HepG2 (cell line): ENCODE results near the gene CROT. TPM values are rescaled to one million over a fixed set of nuclear protein-coding genes. Genes with fewer than 3 reads are reported as not detected.

Experiments
- ATAC-seq: fragments of 200-7000 bp; cut with Tn5 transposase; 3 replicates; pipeline ENCODE4 v1.9.1; 2020; ENCODE audit warnings: mild to moderate bottlenecking, moderate library complexity
- BruUV-seq: library from RNA; stranded (reverse); fragments of 400-500 nt; replicated peaks from 2 replicates; lab custom pipeline; 2021; lab: Mats Ljungman, UMichigan
- CTCF ChIA-PET: fragments of 300-600 bp; formaldehyde crosslinking; extraction: SDS; loops from one replicate; lab custom pipeline; 2021; ENCODE audit warnings: low total read pairs, inconsistent platforms, low intra/inter-chr PET ratio; lab: Yijun Ruan, JAX
- POLR2A ChIA-PET: fragments of 350-600 bp; sonication (Branson Sonifier 250); formaldehyde crosslinking; loops from one replicate; lab custom pipeline; 2020; ENCODE audit warnings: antibody characterized with exemption, inconsistent platforms; lab: Yijun Ruan, JAX
- DNase-seq: peaks from one replicate; pipeline ENCODE4 v3.0.0-alpha.2; 2015; ENCODE audit warnings: low spot score
- FAIRE-seq: peaks from 3 replicates; lab custom pipeline; 2011; peaks lifted over from hg19 to GRCh38; lab: Jason Lieb, UNC
- H2AFZ ChIP-seq: one replicate; pipeline ENCODE4 v1.6.1; 2011; ENCODE audit warnings: low read length, inconsistent platforms
- H3K27ac ChIP-seq: fragments of 300-600 bp; 3 replicates; pipeline ENCODE4 v1.8.0; 2011; ENCODE audit warnings: mixed run types, mild to moderate bottlenecking, mixed read lengths, low read length, inconsistent platforms; ENCODE audit not compliant: insufficient read depth; ENCODE audit errors: extremely low read length
- H3K27me3 ChIP-seq, 2 experiments: fragments of 200-600 bp in 1 of 2; 2 replicates in 1 of 2; 3 replicates in 1 of 2; pipeline versions ENCODE4 v1.6.0 to v1.8.0; 2011; ENCODE audit warnings: low read length in 2 of 2, mild to moderate bottlenecking in 2 of 2, moderate library complexity in 2 of 2, inconsistent platforms in 1 of 2; ENCODE audit not compliant: insufficient read depth in 2 of 2, control insufficient read depth in 1 of 2
- H3K36me3 ChIP-seq, 2 experiments: fragments of 200-600 bp in 1 of 2; replicated peaks in 1 of 2; 2 replicates in 1 of 2; 3 replicates in 1 of 2; pipeline versions ENCODE4 v1.5.1 to v1.8.0; 2011; ENCODE audit warnings: low read length in 2 of 2, inconsistent platforms in 1 of 2; ENCODE audit not compliant: insufficient read depth in 2 of 2, control insufficient read depth in 1 of 2
- H3K4me1 ChIP-seq: 2 replicates; pipeline ENCODE4 v1.5.1; 2012; ENCODE audit warnings: low read length, inconsistent platforms; ENCODE audit not compliant: insufficient read depth
- H3K4me2 ChIP-seq: 2 replicates; pipeline ENCODE4 v1.6.0; 2011; ENCODE audit warnings: low read depth, low read length, inconsistent platforms
- H3K4me3 ChIP-seq, 3 experiments: fragments of 200-600 bp in 1 of 3; sonication (generic), shearing (Covaris generic) in 1 of 3; replicated peaks in 1 of 3; 2 replicates each; pipeline ENCODE4 v1.5.1; 2011 to 2016; ENCODE audit warnings: low read length in 3 of 3, inconsistent platforms in 2 of 3, low read depth in 2 of 3, mild to moderate bottlenecking in 2 of 3, control low read depth in 1 of 3, mixed read lengths in 1 of 3; ENCODE audit not compliant: insufficient read depth in 1 of 3
- H3K79me2 ChIP-seq: one replicate; pipeline ENCODE4 v1.6.1; 2011; ENCODE audit warnings: low read length, inconsistent platforms; ENCODE audit not compliant: insufficient read depth
- H3K9ac ChIP-seq: 2 replicates; pipeline ENCODE4 v1.6.0; 2011; ENCODE audit warnings: mild to moderate bottlenecking, low read depth, low read length, inconsistent platforms; ENCODE audit not compliant: insufficient read depth
- H3K9me3 ChIP-seq: 2 replicates; pipeline ENCODE4 v1.5.1; 2012; ENCODE audit warnings: mild to moderate bottlenecking, low read length
- H4K20me1 ChIP-seq: 2 replicates; pipeline ENCODE4 v1.6.0; 2011; ENCODE audit warnings: inconsistent platforms, mild to moderate bottlenecking, low read length, moderate library complexity; ENCODE audit not compliant: insufficient read depth
- ADNP ChIP-seq: sonication (generic); formaldehyde crosslinking; IDR thresholded peaks from 2 replicates; pipeline ENCODE4 v1.4.0; 2020; ENCODE audit warnings: missing genetic modification reagents
- ETV5 ChIP-seq: IDR thresholded peaks from 2 replicates; pipeline ENCODE4 v1.6.1; 2018; ENCODE audit warnings: missing biosample characterization, missing genetic modification reagents, inconsistent platforms, borderline replicate concordance
- ETV6 ChIP-seq: sonication (generic); formaldehyde crosslinking; conservative IDR thresholded peaks from 2 replicates; pipeline ENCODE4 v1.4.0; 2020; ENCODE audit warnings: missing genetic modification reagents
- FOXO1 ChIP-seq: sonication (generic); formaldehyde crosslinking; IDR thresholded peaks from 2 replicates; pipeline ENCODE4 v1.4.0; 2020; ENCODE audit warnings: missing genetic modification reagents
- GZF1 ChIP-seq: sonication (generic); formaldehyde crosslinking; IDR thresholded peaks from 2 replicates; pipeline ENCODE4 v1.5.1; 2020; ENCODE audit warnings: mild to moderate bottlenecking, missing genetic modification reagents
- KDM2A ChIP-seq: sonication (generic); formaldehyde crosslinking; IDR thresholded peaks from 2 replicates; pipeline ENCODE4 v1.4.0; 2020; ENCODE audit warnings: low read depth, missing genetic modification reagents, borderline replicate concordance
- MAFK ChIP-seq, 2 experiments: IDR thresholded peaks in 1 of 2; conservative IDR thresholded peaks in 1 of 2; 2 replicates each; pipeline ENCODE4 v1.6.1; 2011; ENCODE audit warnings: improper control_type of control experiment in 2 of 2, low read length in 2 of 2
- MATR3 ChIP-seq: sonication (generic); formaldehyde crosslinking; IDR thresholded peaks from 2 replicates; pipeline ENCODE4 v1.4.0; 2020; ENCODE audit warnings: missing genetic modification reagents
- NCOA2 ChIP-seq: sonication (generic); formaldehyde crosslinking; IDR thresholded peaks from 2 replicates; pipeline ENCODE4 v1.8.0; 2022; ENCODE audit warnings: inconsistent platforms
- SIN3A ChIP-seq: IDR thresholded peaks from 2 replicates; pipeline ENCODE4 v1.6.1; 2011; ENCODE audit warnings: low read depth, mild to moderate bottlenecking, control low read depth, low read length, borderline replicate concordance
- SSRP1 ChIP-seq: IDR thresholded peaks from 2 replicates; pipeline ENCODE4 v1.6.1; 2016; ENCODE audit warnings: control low read depth
- TOE1 ChIP-seq: sonication (generic); formaldehyde crosslinking; IDR thresholded peaks from 2 replicates; pipeline ENCODE4 v1.4.0; 2020; ENCODE audit warnings: mild to moderate bottlenecking, missing genetic modification reagents
- YEATS2 ChIP-seq: sonication (generic); formaldehyde crosslinking; IDR thresholded peaks from 2 replicates; pipeline ENCODE4 v1.4.0; 2020; ENCODE audit warnings: missing genetic modification reagents, borderline replicate concordance
- ZBTB8A ChIP-seq: sonication (generic); formaldehyde crosslinking; IDR thresholded peaks from 2 replicates; pipeline ENCODE4 v1.4.0; 2020; ENCODE audit warnings: mild to moderate bottlenecking, low read depth, missing genetic modification reagents, borderline replicate concordance
- ZNF101 ChIP-seq: sonication (generic); formaldehyde crosslinking; IDR thresholded peaks from 2 replicates; pipeline ENCODE4 v1.4.0; 2020; ENCODE audit warnings: mild to moderate bottlenecking, low read depth, missing genetic modification reagents, borderline replicate concordance
- ZNF3 ChIP-seq: IDR thresholded peaks from 2 replicates; pipeline ENCODE4 v1.7.0; 2017; ENCODE audit warnings: inconsistent platforms
- ZNF30 ChIP-seq: sonication (generic); formaldehyde crosslinking; IDR thresholded peaks from 2 replicates; pipeline ENCODE4 v1.5.0; 2020; ENCODE audit warnings: mild to moderate bottlenecking, missing genetic modification reagents
- ZNF674 ChIP-seq: sonication (generic); formaldehyde crosslinking; IDR thresholded peaks from 2 replicates; pipeline ENCODE4 v1.5.0; 2020; ENCODE audit warnings: low read depth, mild to moderate bottlenecking, missing genetic modification reagents
- WGBS: methylation state at CpG from one replicate; pipeline ENCODE4 v1.1.6; 2017; ENCODE audit warnings: low lambda C conversion rate; 5-methylcytosine and 5-hydroxymethylcytosine counted together
- in situ Hi-C: cut with HindIII; loops from 2 replicates; pipeline ENCODE4 v1.10.0; 2017; ENCODE audit warnings: low pct_unique_long_range_greater_than_20kb; ENCODE audit not compliant: extremely low pct_ligation_motif_present
- intact Hi-C: fragments of 100-400 bp; cut with micrococcal nuclease; formaldehyde crosslinking; loops from one replicate; pipeline ENCODE4 v1.10.0; 2022; ENCODE audit not compliant: unreplicated experiment
- polyA plus RNA-seq, 8 experiments: library from polyadenylated mRNA; depleted of rRNA in 3 of 8; stranded (reverse) in 7 of 8; unstranded in 1 of 8; fragments of >200 nt; fragmentation: Illumina TruSeq in 4 of 8; extraction: Trizol in 4 of 8; gene quantifications; 2 replicates each; pipeline versions ENCODE4 v1.2.1 to v1.2.3, GENCODE V29; 2011 to 2016; ENCODE audit warnings: low read depth in 4 of 8, missing spikeins in 1 of 8, mixed read lengths in 1 of 8; ENCODE audit not compliant: insufficient read depth in 1 of 8
- total RNA-seq, 5 experiments: library from RNA; depleted of rRNA; stranded (reverse); fragments of >200 nt; fragmentation: Illumina TruSeq; extraction: Trizol; gene quantifications; 2 replicates each; pipeline ENCODE4 v1.2.3, GENCODE V29; 2016; ENCODE audit warnings: low read depth in 1 of 5
- TF ChIP-seq, protein P1 (sequence below): sonication (generic); formaldehyde crosslinking; IDR thresholded peaks from 2 replicates; pipeline ENCODE4 v1.4.0; 2020; ENCODE audit warnings: missing genetic modification reagents
- TF ChIP-seq, protein P2 (sequence below): sonication (generic); formaldehyde crosslinking; IDR thresholded peaks from 2 replicates; pipeline ENCODE4 v1.8.1; 2023; ENCODE audit warnings: missing genetic modification reagents, mild to moderate bottlenecking, borderline replicate concordance

CROT gene
- total and polyA plus RNA-seq, 2 of the 13 experiments (the other 11 are each of a cell fraction or from before 2014, with no cell fraction given) = 5.0 to 13.7 TPM

DNA sequence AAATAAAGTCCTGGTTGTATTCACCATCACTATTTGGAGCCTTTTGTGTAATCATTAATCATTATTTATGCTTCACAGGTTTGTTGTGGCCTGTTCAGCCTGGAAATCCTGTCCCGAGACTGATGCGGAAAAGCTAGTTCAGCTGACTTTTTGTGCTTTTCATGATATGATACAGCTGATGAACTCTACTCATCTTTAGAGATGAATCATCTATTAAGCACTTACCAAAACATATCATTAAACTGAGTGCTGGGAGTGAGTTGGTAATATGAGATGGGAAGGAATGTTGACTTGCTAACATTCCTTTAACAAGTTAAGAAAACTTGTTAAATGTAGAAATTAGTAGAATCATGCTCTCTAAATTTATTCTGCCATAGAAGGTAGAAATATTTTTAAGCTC lies 53.0 kb downstream of the CROT start:
- Histone ChIP-seq H3K4me3 (no peak overlapping the region), H3K27me3 (no peaks in the 10 kb centered on the region), H3K36me3 (peaks cover 0 to 19% of the 10 kb centered on the region in 2 experiments; a peak in 3 of 5 replicates), H3K27ac (no peak overlapping the region), H3K4me2 (no peak overlapping the region), H3K4me1 (peaks cover 19% of the 10 kb centered on the region), H4K20me1 (no peaks in the 10 kb centered on the region), H2AFZ (no peak overlapping the region), H3K79me2 (no peaks in the 10 kb centered on the region), H3K9me3 (no peaks in the 10 kb centered on the region), H3K9ac (no peak overlapping the region)
- in situ Hi-C loops = no loop called here
- BruUV-seq = no TSS peak
- no peak for TF ChIP-seq ZNF674 (CRISPR knock-in tag)
- no peak for TF ChIP-seq SSRP1 (CRISPR knock-in tag)
- no peak for TF ChIP-seq NCOA2 (CRISPR knock-in tag)
- no peak for TF ChIP-seq ZNF3 (CRISPR knock-in tag)
- TF ChIP-seq ADNP (CRISPR knock-in tag) = no peak
- TF ChIP-seq ZNF30 (CRISPR knock-in tag) = no peak
- TF ChIP-seq ZBTB8A (CRISPR knock-in tag) = no peak
- TF ChIP-seq TOE1 = no peak
- TF ChIP-seq SIN3A = no peak
- no peak for TF ChIP-seq ETV6 (CRISPR knock-in tag)
- no peak for TF ChIP-seq YEATS2
- TF ChIP-seq FOXO1 = no peak
- TF ChIP-seq ETV5 (CRISPR knock-in tag) = no peak
- TF ChIP-seq MATR3 (CRISPR knock-in tag) = no peak
- no peak for TF ChIP-seq ZNF101 (CRISPR knock-in tag)
- no peak for TF ChIP-seq GZF1
- TF ChIP-seq MAFK (conservative IDR thresholded peaks at IDR 0.05 in 1 of 2, IDR thresholded peaks at IDR 0.05 in 1 of 2; ENCODE audit: low read length in 2 of 2) = no peak
- TF ChIP-seq KDM2A (CRISPR knock-in tag) = no peak
- TF ChIP-seq, protein P1, sequence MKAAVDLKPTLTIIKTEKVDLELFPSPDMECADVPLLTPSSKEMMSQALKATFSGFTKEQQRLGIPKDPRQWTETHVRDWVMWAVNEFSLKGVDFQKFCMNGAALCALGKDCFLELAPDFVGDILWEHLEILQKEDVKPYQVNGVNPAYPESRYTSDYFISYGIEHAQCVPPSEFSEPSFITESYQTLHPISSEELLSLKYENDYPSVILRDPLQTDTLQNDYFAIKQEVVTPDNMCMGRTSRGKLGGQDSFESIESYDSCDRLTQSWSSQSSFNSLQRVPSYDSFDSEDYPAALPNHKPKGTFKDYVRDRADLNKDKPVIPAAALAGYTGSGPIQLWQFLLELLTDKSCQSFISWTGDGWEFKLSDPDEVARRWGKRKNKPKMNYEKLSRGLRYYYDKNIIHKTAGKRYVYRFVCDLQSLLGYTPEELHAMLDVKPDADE = no peak
- TF ChIP-seq, protein P2, sequence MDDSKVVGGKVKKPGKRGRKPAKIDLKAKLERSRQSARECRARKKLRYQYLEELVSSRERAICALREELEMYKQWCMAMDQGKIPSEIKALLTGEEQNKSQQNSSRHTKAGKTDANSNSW (CRISPR knock-in tag) = no peak
- WGBS = 97% methylated on average over 2 of the region's 2 CpGs
- intact Hi-C loops = no loop called here
- DNase-seq (no peak), ATAC-seq (no peak), FAIRE-seq (no peak)
- ChIA-PET CTCF (no interaction called here), POLR2A (no interaction called here)
